GM10847 (cell line): Measurements from ENCODE around the gene TAF5L.

Experiments used
- POLR2A ChIP-seq: IDR thresholded peaks from 2 replicates; pipeline ENCODE4 v1.6.1; 2011; ENCODE audit not compliant: insufficient read length; ENCODE audit errors: extremely low read depth

TAF5L gene

GRCh38 chr1:229623225-229623624, 2.7 kb downstream of the TAF5L start:
- TF ChIP-seq POLR2A = no peak

- TF ChIP-seq POLR2A = no peak
These were observed 4.3 kb downstream of the TAF5L start for GRCh38 chr1:229621663-229622062.

DNA sequence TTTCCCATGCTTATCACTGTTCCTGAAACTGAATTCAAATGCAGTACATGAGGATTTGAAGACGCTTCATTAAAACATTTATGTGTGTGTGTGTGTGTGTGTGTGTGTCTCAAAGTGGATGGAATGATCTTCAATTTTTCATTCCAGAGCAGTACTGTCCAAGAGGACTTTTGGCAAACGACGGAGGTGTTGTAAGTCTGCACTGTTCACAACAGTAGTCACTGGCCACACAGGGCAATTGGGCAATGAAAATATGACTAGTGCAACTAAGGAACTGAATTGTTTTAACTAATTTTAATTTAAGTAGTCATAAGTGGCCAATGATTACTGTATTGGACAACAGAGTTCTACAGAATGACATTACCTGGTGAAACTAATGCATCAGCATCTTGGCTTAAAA, 5.0 kb downstream of the TAF5L start:
- no peak for TF ChIP-seq POLR2A

DNA sequence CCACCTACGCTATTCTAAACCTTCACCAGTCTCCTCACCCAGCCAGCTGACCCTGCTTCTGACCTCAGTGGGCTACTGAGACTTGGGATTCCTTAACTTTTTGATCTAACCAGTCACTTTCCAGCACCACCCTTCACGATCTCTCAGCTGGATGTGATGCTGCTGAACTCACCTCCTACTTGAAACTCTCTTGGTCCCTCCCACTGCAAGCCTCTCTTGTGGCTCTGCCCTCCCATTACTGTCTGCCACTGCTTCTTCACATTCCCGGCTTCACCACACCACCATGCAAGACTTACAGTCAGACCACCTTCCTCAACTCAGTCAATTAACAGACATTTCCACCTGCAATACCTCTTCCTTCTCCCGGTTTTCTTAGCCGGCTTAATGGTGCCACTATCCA, 6.3 kb downstream of the TAF5L start:
- no peak for TF ChIP-seq POLR2A

DNA sequence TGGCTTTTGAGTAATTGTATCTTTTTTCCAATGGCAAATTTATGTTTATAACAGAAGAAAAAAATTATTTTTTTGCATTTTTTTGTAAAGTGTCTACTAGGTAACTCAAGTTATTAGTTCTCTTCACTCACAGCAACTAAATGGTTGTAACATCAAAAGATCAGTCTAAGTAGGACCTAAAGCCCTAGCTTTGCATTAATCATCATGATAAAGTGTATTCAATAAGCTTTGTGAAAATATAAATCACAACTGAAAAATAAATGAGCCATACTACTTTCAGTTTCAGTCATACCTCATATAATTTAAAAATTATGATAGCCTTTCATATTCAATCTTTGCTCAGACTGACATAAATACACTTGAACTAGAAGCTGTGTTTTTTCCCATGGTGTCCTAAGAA, 6.9 kb downstream of the TAF5L start:
- no peak for TF ChIP-seq POLR2A

GRCh38 chr1:229617351-229618100, 8.4 kb downstream of the TAF5L start:
- TF ChIP-seq POLR2A = no peak

GRCh38 chr1:229614701-229615100, 11.2 kb downstream of the TAF5L start:
- no peak for TF ChIP-seq POLR2A

- TF ChIP-seq POLR2A = no peak
These were observed 12.0 kb downstream of the TAF5L start for GRCh38 chr1:229613938-229614337.

GRCh38 chr1:229608590-229608989, 17.3 kb downstream of the TAF5L start:
- TF ChIP-seq POLR2A = no peak

- no peak for TF ChIP-seq POLR2A
These were observed 18.6 kb downstream of the TAF5L start for GRCh38 chr1:229607370-229607769.

DNA sequence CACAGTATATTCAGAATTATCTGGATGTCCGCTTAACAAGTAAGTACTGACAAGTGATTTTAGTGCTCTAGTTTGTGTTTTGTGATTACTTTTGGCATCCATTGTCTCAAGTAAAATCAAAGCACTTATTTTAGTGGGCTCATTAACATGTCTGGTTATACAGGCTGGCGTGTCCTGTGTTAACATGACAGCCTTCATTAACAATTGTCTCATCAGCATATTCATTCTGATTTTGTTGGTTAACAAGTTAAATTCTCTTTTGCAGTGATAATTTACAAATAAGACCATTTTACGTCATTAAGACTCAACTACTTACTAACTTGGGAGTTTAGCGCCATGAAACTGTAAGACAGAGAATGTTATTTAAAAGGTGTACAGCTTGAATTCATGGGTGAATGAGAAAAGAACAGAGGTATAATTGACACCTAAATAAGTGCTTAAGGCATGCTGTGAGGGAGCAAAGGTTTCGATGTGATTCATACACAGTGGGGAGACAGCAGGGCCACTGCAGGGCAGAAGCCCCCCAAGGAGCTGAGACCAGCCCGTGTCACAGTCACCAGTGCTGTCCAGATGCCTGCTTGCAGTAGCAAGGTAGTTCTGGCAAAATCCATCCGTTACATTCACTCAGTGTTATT, 22.4 kb downstream of the TAF5L start:
- no peak for TF ChIP-seq POLR2A

DNA sequence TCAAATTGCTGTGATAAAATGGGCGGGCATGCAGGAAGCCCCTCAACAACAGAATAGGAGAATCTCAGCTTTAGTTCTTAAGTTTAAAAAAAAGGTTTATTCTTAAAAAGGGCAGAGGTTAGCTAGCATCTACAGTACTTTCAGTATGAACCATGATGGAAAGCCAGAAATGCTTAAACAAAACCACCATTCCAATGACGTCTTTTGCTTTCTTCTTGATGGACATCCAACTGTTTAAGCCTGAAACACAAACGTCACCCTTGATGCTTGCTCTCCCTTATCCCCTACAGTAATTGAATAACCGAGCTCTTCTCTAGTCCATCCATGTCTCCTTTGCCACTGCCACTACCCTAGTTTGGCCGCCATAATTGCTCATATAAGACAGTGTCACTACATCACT, 25.7 kb downstream of the TAF5L start:
- no peak for TF ChIP-seq POLR2A

- no peak for TF ChIP-seq POLR2A
These were observed 26.5 kb downstream of the TAF5L start for GRCh38 chr1:229599218-229599954.

DNA sequence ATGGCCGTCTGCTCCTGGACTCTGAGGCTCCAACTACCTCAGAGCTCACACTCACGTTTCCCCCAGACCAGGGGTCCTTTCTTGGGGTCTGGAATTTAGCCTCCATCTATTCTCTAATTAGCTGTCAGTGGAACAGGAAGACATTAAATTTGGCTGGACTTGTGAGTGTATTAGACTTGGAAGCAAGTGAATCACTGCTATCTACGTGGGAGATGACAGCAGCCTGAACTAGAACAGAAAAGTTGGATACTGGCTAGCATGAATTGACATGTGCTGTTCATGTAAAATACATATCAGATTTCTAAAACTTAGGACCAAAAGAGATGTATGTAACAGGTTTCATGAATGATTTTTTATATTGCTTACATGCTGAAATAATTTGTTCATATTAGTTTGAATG, 28.0 kb downstream of the TAF5L start:
- TF ChIP-seq POLR2A = no peak

GRCh38 chr1:229596925-229597699, 28.8 kb downstream of the TAF5L start:
- no peak for TF ChIP-seq POLR2A

GRCh38 chr1:229594227-229595008, 31.5 kb downstream of the TAF5L start:
- no peak for TF ChIP-seq POLR2A
